ENCODE data around the gene GPSM3.

Gene GPSM3

DNA sequence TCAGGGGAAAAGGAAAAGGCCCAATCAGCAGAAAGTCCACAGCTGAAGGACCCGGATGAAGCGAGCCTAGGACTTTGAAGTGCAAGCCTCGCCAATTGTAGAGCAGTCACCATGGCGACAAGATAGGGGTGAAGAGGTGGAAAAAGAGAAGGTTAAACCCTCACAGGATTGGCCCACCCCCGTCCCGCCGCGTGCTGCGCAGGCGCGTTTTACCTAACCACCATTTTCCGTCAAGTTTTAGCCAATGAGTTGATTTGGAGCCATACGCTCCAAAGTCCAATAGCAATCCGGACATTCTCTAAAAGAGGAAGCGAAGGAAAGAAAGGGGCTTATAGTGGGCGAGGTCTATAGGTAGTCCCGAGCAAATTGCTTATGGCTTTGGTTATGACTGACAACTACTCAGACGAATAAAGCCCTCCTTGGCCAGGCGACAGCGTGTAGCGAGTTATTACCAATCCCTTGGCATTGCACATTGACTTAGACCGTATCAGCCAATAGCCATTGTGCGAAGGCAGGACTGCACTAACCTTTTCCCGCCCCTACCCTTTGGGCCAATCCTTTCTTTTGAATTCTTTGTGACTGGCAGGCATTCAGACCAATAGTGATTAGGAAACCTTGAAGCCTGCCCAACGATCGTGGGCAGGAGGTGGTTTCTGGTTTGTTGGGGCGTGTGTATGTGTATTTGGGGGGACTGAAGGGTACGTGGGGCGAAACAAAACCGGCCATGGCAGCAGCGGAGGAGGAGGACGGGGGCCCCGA lies 14.5 kb downstream of the GPSM3 start, which contains the start of gene RNF5:
Gene RNF5, plus strand, starts transcription at position 618 of the 759 bp plus-strand sequence. Its CDS starts 107 bp downstream, at position 725.
- no peak for TF ChIP-seq REST (IDR thresholded peaks at IDR 0.05; ENCODE audit: insufficient read depth in 1 of 2, low read depth in 2 of 2, low read length in 2 of 2)
- no peak for TF ChIP-seq POLR2AphosphoS5 (IDR thresholded peaks at IDR 0.05; ENCODE audit: low read depth, low read length)
- peak; percentile 51; the same call in 1 of the 2 replicates for TF ChIP-seq TAF1 (IDR thresholded peaks at IDR 0.05; ENCODE audit: borderline replicate concordance, insufficient read depth, low read length)
- no peak for TF ChIP-seq SIN3A (IDR thresholded peaks at IDR 0.05; ENCODE audit: borderline replicate concordance, insufficient read depth, low read length)
- TF ChIP-seq FOXP2 (optimal IDR thresholded peaks at IDR 0.05; ENCODE audit: borderline replicate concordance, extremely low read depth, extremely low read length, insufficient read depth): no peak

GRCh38 chr6:32177183-32177787 lies 15.2 kb downstream of the GPSM3 start:
- TF ChIP-seq POLR2AphosphoS5 (IDR thresholded peaks at IDR 0.05; ENCODE audit: low read depth, low read length): 0 out of 2 replicates have a peak, but pooled peaks have one; percentile 15
- TF ChIP-seq FOXP2 (optimal IDR thresholded peaks at IDR 0.05; ENCODE audit: borderline replicate concordance, extremely low read depth, extremely low read length, insufficient read depth): no peak
- no peak for TF ChIP-seq SIN3A (IDR thresholded peaks at IDR 0.05; ENCODE audit: borderline replicate concordance, insufficient read depth, low read length)
- TF ChIP-seq TAF1 (IDR thresholded peaks at IDR 0.05; ENCODE audit: borderline replicate concordance, insufficient read depth, low read length): 0 out of 2 replicates have a peak, but pooled peaks have one; percentile 39
- TF ChIP-seq REST (IDR thresholded peaks at IDR 0.05; ENCODE audit: insufficient read depth in 1 of 2, low read depth in 2 of 2, low read length in 2 of 2): no peak

DNA sequence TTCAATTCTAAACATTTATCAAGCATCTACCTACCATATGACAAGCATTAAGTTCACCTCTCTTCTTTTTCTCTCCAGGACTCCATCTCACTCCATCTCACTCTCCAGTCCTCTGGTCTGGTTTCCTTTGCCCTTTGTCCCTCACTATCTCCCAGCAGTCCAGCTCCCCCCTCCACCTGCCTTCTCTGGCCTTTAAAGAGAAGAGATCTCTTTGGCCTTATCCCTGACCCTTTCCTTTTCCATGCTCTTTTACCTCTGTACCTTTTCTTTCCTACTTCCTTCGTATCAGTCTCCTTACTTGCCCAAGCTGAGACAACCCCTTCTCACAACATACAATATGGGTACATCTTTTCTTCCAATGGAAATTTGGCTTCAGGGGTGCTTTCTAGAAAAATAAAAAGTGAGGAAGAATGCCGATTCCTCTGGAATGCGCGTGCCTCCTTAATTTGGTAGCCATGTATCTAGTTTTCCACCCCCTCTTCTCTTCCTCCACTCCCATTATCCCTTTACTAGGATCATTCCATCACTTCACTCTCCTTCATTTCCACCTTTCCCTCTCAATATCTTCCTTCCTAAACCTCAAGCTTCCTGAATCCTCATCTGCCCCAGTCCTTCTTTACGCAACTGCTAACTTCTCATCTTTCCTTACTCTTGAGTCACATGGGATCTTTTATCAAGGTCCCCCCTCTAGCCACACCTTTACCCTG lies 15.8 kb downstream of the GPSM3 start:
- TF ChIP-seq POLR2AphosphoS5 (IDR thresholded peaks at IDR 0.05; ENCODE audit: low read depth, low read length): no peak
- no peak for TF ChIP-seq TAF1 (IDR thresholded peaks at IDR 0.05; ENCODE audit: borderline replicate concordance, insufficient read depth, low read length)
- no peak for TF ChIP-seq SIN3A (IDR thresholded peaks at IDR 0.05; ENCODE audit: borderline replicate concordance, insufficient read depth, low read length)
- no peak for TF ChIP-seq FOXP2 (optimal IDR thresholded peaks at IDR 0.05; ENCODE audit: borderline replicate concordance, extremely low read depth, extremely low read length, insufficient read depth)
- no peak for TF ChIP-seq REST (IDR thresholded peaks at IDR 0.05; ENCODE audit: insufficient read depth in 1 of 2, low read depth in 2 of 2, low read length in 2 of 2)

- no peak for TF ChIP-seq REST (IDR thresholded peaks at IDR 0.05; ENCODE audit: insufficient read depth in 1 of 2, low read depth in 2 of 2, low read length in 2 of 2)
- peak; percentile 86 for TF ChIP-seq POLR2AphosphoS5 (IDR thresholded peaks at IDR 0.05; ENCODE audit: low read depth, low read length)
- TF ChIP-seq FOXP2 (optimal IDR thresholded peaks at IDR 0.05; ENCODE audit: borderline replicate concordance, extremely low read depth, extremely low read length, insufficient read depth): no peak
- no peak for TF ChIP-seq SIN3A (IDR thresholded peaks at IDR 0.05; ENCODE audit: borderline replicate concordance, insufficient read depth, low read length)
- TF ChIP-seq TAF1 (IDR thresholded peaks at IDR 0.05; ENCODE audit: borderline replicate concordance, insufficient read depth, low read length): peak; percentile 66
Observed at GRCh38 chr6:32175711-32176475, 16.6 kb downstream of the GPSM3 start, which contains the start of gene AGPAT1. TSS of gene AGPAT1 (minus strand) at chr6:32176084. CDS start at chr6:32171496, 4,588 bp downstream.

Data from PFSK-1 (cell line).